ENCODE data around the gene PSD.

DNA sequence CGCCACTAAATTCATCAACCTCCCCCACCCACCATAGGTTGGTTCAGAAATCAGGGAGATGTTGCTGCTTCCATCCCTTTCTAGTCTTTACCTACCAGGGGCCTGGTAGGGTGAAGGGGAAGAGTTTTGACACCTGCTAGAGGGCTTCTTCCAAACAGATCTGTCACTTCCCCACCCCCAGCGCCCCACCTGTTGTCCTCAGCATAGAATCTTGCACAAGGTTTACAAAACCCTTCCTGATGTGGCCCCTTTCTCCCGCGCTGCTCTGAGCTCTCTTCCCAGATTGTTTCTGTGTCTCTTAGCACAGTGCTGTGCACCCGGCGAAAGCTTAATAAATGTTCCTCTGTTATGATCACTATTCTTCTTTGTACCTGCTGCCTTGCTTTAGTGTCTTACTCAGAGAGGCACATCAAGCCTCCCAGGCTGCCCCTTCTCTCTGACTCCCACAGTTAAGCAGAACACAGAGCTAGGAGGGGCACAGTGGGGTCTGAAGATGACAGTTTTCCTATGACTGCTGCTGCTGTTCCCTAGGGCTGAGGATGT is 44.0 kb upstream of the PSD start:
- TF ChIP-seq CTCF (conservative IDR thresholded peaks at IDR 0.05; ENCODE audit: low read length) = no peak
- TF ChIP-seq EZH2phosphoT487 (IDR thresholded peaks at IDR 0.05; ENCODE audit: borderline replicate concordance, low read depth, low read length) = no peak

All from OCI-LY7 (cell line).